GM18861 (cell line): Measurements from ENCODE around the gene OGDHL.
"Not testable (repeated sequence)": the region's sequence is repeated elsewhere in the genome, so short reads cannot be mapped to it uniquely, and the experiment has no call there.

Experiments
- ATAC-seq: cut with Tn5 transposase; IDR thresholded peaks from one replicate; pipeline ENCODE4 v1.9.1; 2021; ENCODE audit not compliant: unreplicated experiment

OGDHL gene

GRCh38 chr10:49740346-49741107 lies 21.6 kb downstream of the OGDHL start:
- ATAC-seq = no peak

DNA sequence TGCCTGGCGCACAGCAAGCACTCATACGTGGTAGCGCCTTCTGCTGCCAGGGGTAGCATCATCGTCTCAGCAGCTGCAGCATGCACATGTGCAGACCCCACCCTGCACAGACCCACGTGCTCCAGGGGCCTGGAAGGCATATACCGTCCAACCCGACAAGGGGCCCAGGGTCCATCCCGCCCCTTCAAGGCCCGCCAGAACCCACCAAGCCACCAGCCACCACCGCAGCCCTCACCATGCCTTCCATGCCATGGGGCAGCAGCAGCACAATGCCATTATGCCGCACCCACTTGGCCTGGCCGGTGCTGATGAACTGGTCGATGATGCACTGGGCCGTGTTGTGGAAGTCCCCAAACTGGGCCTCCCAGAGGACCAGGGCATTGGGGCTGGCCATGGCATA lies 22.7 kb downstream of the OGDHL start:
- no peak for ATAC-seq

GRCh38 chr10:49738616-49739360 lies 23.3 kb downstream of the OGDHL start:
- no peak for ATAC-seq

DNA sequence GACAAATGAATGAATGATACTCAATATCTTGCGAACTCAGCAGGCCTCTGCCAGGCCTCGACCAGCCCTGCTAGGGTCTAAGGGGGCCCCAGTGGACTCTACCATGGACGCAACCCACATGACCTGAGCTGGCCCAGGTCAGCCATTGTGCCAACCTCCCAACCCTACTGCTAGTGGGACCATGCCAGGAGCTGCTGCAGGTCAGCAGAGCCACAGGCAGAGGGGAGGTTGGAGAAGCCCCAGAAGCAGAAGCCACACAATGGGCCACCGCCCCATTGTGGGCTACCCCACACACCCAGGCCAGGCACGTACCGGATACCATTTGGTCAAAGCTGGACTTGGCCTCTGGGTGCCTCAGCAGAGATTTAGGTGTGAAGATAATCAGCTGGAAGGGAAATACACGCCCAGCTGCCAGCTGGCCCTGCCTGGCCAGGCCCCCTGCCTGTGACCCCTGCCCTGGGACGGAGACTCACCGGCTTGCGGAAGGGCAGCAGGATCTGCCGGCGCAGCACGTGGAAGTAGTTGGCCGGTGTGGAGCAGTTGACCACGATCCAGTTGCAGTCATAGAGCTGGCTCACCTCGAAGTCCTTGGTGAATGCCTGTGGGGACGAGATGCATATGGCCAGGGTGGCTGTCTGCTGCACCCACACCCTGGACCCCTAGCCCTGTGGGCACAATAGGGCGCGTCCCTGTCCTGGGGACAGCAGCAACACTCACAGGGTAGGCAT lies 24.5 kb downstream of the OGDHL start:
- no peak for ATAC-seq

DNA sequence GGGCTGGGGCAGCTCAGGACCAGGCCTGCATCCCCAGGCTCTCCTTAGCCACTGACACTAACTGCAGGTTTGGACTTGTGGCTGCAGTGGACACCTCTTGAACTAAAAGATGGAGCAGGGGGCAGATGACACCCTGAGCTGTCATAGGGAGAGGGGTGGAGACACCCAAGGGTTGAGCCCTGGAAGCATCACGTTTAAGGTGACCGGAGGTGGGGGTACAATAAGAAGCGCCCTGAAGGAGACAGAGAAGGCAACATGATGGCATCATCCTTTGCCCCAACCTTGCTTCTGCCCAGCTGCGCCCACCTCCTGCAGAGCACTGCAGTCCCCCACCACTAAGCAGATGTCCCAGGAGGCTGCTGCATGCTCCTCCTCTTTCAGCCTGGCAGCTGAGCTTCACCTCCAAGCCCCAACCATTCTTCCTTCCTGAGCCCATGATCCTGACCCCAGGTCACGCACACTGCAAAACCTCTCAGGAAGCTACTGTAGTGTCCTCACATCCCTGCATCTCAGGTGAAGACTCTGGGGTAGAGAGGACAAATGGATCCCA lies 25.5 kb downstream of the OGDHL start:
- ATAC-seq = no peak

DNA sequence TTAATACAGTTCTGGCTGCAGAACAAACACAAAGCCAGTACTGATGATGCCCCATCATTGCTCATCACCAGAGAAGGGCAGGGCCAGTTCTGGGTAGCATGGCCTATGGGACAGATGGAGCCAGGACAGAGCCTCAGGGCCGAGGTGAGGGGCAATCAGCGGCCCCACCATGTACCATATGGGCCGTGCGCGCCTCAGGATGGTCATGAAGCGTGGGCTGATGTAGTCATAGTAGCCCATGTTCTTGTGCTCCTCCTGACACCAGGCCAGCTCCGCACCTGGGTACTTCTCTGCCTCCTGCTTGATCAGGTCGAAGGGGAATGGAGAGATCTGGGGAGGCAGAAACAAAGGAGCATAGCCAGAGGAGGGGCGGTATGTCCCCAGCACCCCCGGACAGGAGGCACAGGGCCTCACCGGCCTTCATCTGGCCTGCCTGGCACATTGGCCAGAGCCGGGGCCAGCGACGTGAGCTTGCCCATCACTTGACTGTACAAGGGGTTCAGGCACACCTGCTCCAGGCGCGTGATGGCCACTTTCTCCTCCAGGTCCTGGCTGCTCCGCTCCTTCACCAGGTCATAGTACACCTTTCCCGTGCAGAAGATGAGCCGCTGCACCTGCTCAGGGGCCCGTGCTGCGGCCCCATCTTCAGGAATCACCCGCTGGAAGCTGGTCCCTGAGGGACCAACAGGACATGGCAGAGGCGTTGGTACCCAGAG lies 26.1 kb downstream of the OGDHL start:
- ATAC-seq = no peak

DNA sequence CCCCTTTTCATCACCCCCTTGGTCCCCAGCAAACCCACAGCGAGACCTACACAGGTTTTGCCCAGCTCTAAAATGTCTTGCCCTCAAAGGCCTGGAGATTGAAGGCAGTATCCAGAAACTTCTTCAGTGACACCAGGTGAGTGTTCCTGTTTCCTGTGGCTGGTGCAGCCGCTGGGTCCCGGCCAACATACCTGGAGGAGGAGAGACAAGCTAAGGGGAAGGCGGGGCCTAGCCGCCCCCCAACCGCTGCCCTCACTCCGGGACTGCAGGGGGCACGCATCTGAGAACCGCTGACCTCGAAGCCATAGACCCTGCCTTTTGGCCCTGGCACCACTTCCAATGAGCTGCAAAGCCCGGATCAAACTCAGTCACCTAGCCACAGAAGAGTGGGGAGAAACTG lies 27.0 kb downstream of the OGDHL start:
- no peak for ATAC-seq

- ATAC-seq = no peak
Measured at GRCh38 chr10:49734676-49735075, 27.4 kb downstream of the OGDHL start.

DNA sequence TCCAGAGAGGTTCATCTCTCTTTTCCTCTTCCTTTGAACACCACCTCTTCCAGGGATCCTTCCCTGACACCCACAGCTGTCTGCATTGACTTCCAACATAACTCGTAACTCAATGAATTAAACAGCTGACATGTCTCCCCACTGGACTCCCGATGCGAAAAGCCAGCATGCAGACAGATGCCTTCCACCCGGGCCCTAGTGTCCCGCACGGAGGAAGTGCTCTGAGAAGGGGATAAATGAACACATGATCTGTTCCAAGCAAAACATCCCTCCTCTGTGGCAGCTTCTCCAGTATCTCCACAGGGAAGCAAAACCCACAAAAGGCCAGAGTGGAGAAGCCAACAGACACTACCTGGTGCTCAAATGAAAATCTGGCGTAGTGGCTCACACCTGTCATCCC lies 28.3 kb downstream of the OGDHL start:
- ATAC-seq = no peak

DNA sequence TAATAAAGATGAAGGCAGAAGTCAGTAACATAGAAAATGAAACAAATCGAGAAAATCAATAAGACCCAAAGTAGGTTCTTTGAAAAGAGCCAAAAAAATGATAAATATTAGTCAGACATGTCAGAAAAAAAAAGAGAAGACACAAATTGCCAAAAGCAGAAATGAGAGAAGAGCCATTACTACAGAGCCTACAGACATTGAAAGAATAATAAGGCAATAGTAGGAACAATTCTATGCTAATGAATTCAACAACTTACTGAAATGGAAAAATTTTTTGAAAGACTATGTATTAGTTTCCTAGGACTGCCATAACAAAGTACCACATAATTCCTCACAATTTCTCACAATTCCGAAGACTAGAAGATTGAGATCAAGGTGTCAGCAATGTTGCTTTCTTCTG lies 35.5 kb downstream of the OGDHL start:
- ATAC-seq = no peak

DNA sequence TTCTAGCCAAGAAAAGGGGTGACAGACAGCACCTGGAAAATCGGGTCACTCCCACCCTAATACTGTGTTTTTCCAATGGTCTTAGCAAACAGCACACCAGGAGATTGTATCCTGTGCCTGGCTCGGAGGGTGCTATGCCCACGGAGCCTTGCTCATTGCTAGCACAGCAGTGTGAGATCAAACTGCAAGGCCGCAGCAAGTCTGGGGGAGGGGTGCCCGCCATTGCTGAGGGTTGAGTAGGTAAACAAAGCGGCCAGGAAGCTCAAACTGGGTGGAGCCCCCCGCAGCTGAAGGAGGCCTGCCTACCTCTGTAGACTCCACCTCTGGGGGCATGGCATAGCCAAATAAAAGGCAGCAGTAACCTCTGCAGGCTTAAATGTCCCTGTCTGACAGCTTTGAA lies 47.0 kb downstream of the OGDHL start:
- not testable (repeated sequence) for ATAC-seq

DNA sequence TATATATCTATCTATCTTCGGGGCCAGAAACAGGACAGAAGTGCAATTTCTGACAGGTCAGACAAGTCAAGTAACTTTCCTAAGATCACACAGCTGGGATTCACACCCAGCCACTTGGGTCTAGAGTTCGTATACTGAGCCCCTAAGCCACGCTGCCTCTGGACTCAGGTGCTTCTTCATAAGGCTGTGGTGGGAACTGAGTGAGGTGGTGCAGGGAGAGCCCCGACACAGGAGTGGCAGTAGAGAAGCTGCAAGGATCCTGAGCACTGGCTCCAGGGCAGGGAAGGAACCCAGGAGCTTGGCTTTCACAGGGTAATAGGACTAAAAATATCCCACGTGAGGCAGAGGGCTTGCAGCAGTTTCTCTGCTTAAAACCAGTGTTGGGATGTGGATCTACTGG lies 48.9 kb downstream of the OGDHL start:
- ATAC-seq = no peak

- ATAC-seq = no peak
Measured at GRCh38 chr10:49711481-49711880, 50.6 kb downstream of the OGDHL start.

DNA sequence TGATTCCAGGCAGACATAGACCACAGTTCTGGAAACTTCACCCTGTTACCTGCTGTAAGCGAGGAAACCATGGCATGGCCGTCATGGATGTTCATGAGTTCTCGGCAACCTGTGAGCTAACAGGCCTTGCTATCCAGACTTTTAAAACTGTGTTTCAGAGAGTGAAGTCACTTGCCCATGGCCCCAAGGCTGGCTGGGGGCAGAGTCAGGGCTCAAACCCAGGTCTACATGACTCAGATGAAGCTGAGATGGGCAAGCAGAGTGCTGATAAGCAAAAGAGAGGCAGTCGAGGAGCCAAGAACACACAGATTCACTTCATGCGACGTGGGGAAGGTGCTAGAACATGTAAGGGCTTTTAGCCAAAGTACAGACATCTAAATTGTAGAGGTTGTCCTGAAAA lies 51.2 kb downstream of the OGDHL start:
- no peak for ATAC-seq

- no peak for ATAC-seq
Measured at GRCh38 chr10:49709934-49710333, 52.2 kb downstream of the OGDHL start.

DNA sequence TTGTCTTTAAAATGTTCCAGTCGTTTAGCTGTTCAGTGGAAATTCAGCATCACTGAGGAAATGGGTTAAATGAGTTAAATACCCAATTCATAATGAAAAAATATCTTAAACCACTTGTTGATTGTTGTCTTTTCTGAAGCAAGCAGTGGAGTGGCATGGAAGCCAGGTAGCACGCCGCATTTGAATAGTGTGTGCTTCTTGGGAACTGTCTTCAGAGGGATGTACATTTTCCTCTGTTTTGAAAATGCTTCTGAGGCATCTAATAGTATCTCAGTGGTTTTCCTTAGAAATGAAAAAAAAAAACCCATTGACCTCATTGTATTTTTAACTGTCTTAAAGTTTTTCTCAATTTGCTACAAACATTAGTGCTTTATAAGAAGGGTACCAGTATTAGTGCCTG lies 54.5 kb downstream of the OGDHL start:
- ATAC-seq = no peak

DNA sequence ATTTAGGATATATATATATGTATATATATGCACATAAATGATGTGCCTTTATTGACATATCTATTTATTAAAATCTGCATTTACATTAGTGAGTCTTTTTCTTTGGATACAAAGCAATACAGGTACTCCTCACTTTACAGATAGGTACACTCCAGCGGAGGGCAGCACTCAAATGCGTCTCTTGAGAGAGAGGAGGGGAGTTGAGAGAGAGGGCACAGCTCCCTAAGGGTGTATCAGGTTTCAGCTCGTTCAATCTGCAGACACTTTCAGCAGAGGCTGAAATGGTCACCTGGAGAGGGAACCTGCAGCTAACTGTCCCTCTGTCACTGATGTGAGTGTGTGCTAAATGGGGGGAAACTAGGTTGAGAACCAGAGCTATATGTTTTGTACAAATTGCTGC lies 61.1 kb downstream of the OGDHL start:
- ATAC-seq = no peak

DNA sequence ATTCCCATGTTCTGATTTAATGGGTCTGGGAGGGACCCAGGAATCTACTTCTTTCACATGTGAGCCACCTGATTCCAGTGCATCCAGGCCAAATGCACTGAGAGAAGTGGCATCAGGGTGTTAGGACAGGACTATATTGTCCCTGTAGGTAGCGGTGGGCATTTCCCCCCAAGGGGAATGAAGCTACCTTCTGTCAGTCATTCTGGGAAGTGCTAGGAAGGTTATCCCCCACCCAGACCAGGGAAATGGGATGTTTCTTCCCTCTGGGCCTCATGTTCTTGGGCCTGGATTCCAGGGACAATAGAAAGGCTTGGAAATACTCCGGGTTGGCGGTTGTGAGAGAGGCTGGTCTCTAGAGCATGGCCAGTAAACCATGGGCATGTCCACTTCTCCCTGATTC lies 61.9 kb downstream of the OGDHL start:
- no peak for ATAC-seq

DNA sequence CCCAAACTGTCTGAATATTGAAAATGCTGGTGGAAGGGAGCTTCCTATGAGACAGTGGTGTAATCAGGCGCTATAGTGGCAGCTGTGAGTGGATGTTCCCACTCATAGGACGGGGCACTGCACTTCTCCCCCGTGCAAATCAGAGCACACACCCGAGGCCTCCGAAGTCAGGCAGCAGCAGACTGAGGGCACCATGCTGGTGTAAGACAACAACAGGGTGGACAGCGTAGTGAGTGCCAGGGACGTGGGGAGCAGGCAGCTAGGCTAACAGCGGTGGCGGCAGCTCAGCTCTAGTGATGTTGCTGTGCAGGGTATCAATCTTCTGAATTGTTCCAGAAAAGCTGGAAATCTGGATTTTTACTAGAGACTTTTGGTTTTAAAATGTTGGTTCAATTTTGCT lies 63.4 kb downstream of the OGDHL start:
- no peak for ATAC-seq

- ATAC-seq = no peak
Measured at GRCh38 chr10:49696311-49696710, 65.8 kb downstream of the OGDHL start.

DNA sequence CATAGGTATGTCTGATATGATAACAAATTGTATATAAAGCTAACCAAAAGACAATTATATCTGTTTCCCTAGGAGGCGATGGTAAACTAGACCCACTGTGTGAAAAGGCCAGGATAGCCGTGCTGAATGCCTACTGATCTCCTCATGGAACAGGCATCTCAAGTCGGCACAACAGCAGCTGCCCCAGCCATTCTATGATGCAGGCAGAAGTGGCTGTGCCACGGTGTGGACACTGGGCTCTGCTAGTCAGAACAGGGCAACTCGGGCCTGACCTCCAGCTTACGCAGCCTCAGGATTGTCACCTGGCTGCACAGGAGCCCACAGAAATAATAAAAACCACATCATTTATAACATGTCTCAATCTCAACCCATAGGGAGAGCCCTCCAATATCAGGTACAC lies 67.7 kb downstream of the OGDHL start:
- no peak for ATAC-seq
